Adrenal gland (tissue), 12 donors: Measurements from ENCODE around the gene CIAO3. TPM values are rescaled to one million over a fixed set of nuclear protein-coding genes. Genes with fewer than 3 reads are reported as not detected.

ENCODE experiments used
- DNase-seq, 7 donors: peaks; one replicate each; pipeline ENCODE4 v3.0.0-alpha.2; 2019 to 2020
- H3K27ac ChIP-seq, 5 donors: fragments of 200-600 bp; sonication (generic) in 4 of 5; 1 replicate in 3 of 5; 2 replicates in 2 of 5; pipeline versions ENCODE4 v1.5.1 to v1.8.0; 2016 to 2020; ENCODE audit warnings: mild to moderate bottlenecking in 1 of 5
- H3K27me3 ChIP-seq: fragments of 200-600 bp; 2 replicates; pipeline ENCODE4 v1.8.0; 2021
- H3K36me3 ChIP-seq, 2 donors: fragments of 200-600 bp; replicated peaks in 1 of 2; 1 replicate in 1 of 2; 2 replicates in 1 of 2; pipeline versions ENCODE4 v1.5.1 to v1.8.0; 2018 to 2022
- H3K4me1 ChIP-seq, 2 donors: fragments of 200-600 bp; replicated peaks in 1 of 2; 1 replicate in 1 of 2; 2 replicates in 1 of 2; pipeline versions ENCODE4 v1.5.1 to v1.8.0; 2018 to 2021
- H3K4me3 ChIP-seq, 4 donors: fragments of 200-600 bp; sonication (generic) in 3 of 4; one replicate each; pipeline ENCODE4 v1.5.1; 2016 to 2018
- H3K9me3 ChIP-seq, 3 donors: fragments of 200-600 bp; sonication (generic) in 1 of 3; replicated peaks in 1 of 3; 1 replicate in 2 of 3; 2 replicates in 1 of 3; pipeline versions ENCODE4 v1.5.1 to v1.8.0; 2016 to 2021
- CTCF ChIP-seq, 6 experiments: fragments of 450-650 bp in 4 of 6; fragments of 200-600 bp in 2 of 6; sonication (generic) in 1 of 6; IDR thresholded peaks; 1 replicate in 5 of 6; 2 replicates in 1 of 6; pipeline versions ENCODE4 v1.5.1 to v1.8.0; 2016 to 2021; ENCODE audit warnings: antibody characterized with exemption in 6 of 6, mild to moderate bottlenecking in 2 of 6, moderate library complexity in 1 of 6
- POLR2A ChIP-seq, 2 donors: fragments of 450-650 bp; IDR thresholded peaks; one replicate each; pipeline ENCODE4 v1.6.1; 2017; ENCODE audit warnings: antibody characterized with exemption in 2 of 2, mild to moderate bottlenecking in 2 of 2, moderate library complexity in 1 of 2
- WGBS, 4 donors: extraction: QIAGEN DNeasy Blood & Tissue Kit in 2 of 4; methylation state at CpG; one replicate each; pipeline versions ENCODE4 v1.1.5 to v1.1.7; 2013 to 2017; 5-methylcytosine and 5-hydroxymethylcytosine counted together
- intact Hi-C, 2 donors: fragments of 100-400 bp; cut with DNase I; formaldehyde crosslinking; loops; one replicate each; pipeline versions ENCODE4 v1.14.1 to v1.15.0; 2022 to 2023
- polyA plus RNA-seq, 3 donors: library from polyadenylated mRNA; stranded (reverse); fragments of 200-250 nt in 2 of 3; fragments of 350-450 nt in 1 of 3; fragmentation: Illumina TruSeq in 1 of 3; extraction: RNeasy Lipid Tissue Mini Kit (QIAGEN cat#74804) in 1 of 3; gene quantifications; one replicate each; pipeline ENCODE4 v1.2.3, GENCODE V29; 2013 to 2014
- total RNA-seq, 9 donors: library from RNA; depleted of rRNA in 4 of 9; stranded (reverse); fragments of >200 nt in 4 of 9; fragments of 120-200 nt in 1 of 9; fragmentation: NEBNext Ultra II Directional in 1 of 9; extraction: Animal tissue kit (Norgen Biotek cat#: 25700) in 1 of 9; gene quantifications; one replicate each; pipeline versions ENCODE4 v1.1.0 to v1.2.4, GENCODE V29; 2013 to 2023
- donor health status: healthy with polysubstance abuse.
- donor health status: Bipolar disorder and iron deficiency.
- donor health status: DM: yes; HTN: yes; CAD: no.
- donor health status: DM: no; HTN: no; CAD: no.
- donor health status: DM: no; HTN: no; CAD: no.
- donor health status: DM: yes; HTN: yes; CAD: no.

CIAO3 gene
- total and polyA plus RNA-seq, 12 donors, result 8.9 to 99.4 (median 29.5) TPM

- intact Hi-C loops, result no loop called here
- no peaks in the 10 kb centered on the region for H3K27me3 ChIP-seq
- H3K9me3 ChIP-seq, result no peaks in the 10 kb centered on the region
- H3K27ac ChIP-seq, result no peak overlapping the region
- H3K36me3 ChIP-seq, result no peaks in the 10 kb centered on the region
- H3K4me3 ChIP-seq, result no peak overlapping the region
- no peak for TF ChIP-seq CTCF (IDR thresholded peaks at IDR 0.05)
- TF ChIP-seq POLR2A (IDR thresholded peaks at IDR 0.05), result no peak
- WGBS, 4 donors, result 88 to 96% (median 91%) methylated on average over 9 to 29 of the region's 29 CpGs
- no peak for DNase-seq
- H3K4me1 ChIP-seq, result no peaks in the 10 kb centered on the region
Observed at GRCh38 chr16:765488-765865, 24.7 kb upstream of the CIAO3 start.

- intact Hi-C loops, result no loop called here
- Histone ChIP-seq H3K4me3 (no peak overlapping the region), H3K9me3 (no peaks in the 10 kb centered on the region), H3K36me3 (no peaks in the 10 kb centered on the region), H3K27ac (no peak overlapping the region), H3K4me1 (no peaks in the 10 kb centered on the region), H3K27me3 (no peaks in the 10 kb centered on the region)
- whole genome bisulfite sequencing, 4 donors, result 69 to 89% (median 84%) methylated on average over 8 to 38 of the region's 38 CpGs
- no peak for TF ChIP-seq POLR2A (IDR thresholded peaks at IDR 0.05)
- no peak for TF ChIP-seq CTCF (IDR thresholded peaks at IDR 0.05)
- DNase-seq, result no peak
Observed at GRCh38 chr16:764848-765487, 24.2 kb upstream of the CIAO3 start.

GRCh38 chr16:764184-764750, 23.5 kb upstream of the CIAO3 start:
- Histone ChIP-seq H3K27ac (no peak overlapping the region), H3K4me3 (no peak overlapping the region), H3K9me3 (no peaks in the 10 kb centered on the region), H3K36me3 (no peaks in the 10 kb centered on the region), H3K4me1 (no peaks in the 10 kb centered on the region), H3K27me3 (no peaks in the 10 kb centered on the region)
- WGBS, 4 donors, result 43 to 69% (median 62%) methylated on average over 6 to 20 of the region's 20 CpGs
- DNase-seq, result no peak
- TF ChIP-seq CTCF (IDR thresholded peaks at IDR 0.05) (no peak), POLR2A (IDR thresholded peaks at IDR 0.05) (no peak)
- intact Hi-C loops, result no loop called here

- DNase-seq, result no peak
- Histone ChIP-seq H3K4me3 (no peak overlapping the region), H3K27me3 (no peaks in the 10 kb centered on the region), H3K4me1 (no peaks in the 10 kb centered on the region), H3K27ac (no peak overlapping the region), H3K9me3 (no peaks in the 10 kb centered on the region), H3K36me3 (no peaks in the 10 kb centered on the region)
- WGBS, 4 donors, result 33 to 76% (median 74%) methylated on average over 3 to 21 of the region's 21 CpGs
- intact Hi-C loops, result no loop called here
- TF ChIP-seq POLR2A (IDR thresholded peaks at IDR 0.05) (no peak), CTCF (IDR thresholded peaks at IDR 0.05) (no peak)
Observed at GRCh38 chr16:763369-764183, 22.8 kb upstream of the CIAO3 start.
